ENCODE results near the gene HPCA.

HPCA gene

DNA sequence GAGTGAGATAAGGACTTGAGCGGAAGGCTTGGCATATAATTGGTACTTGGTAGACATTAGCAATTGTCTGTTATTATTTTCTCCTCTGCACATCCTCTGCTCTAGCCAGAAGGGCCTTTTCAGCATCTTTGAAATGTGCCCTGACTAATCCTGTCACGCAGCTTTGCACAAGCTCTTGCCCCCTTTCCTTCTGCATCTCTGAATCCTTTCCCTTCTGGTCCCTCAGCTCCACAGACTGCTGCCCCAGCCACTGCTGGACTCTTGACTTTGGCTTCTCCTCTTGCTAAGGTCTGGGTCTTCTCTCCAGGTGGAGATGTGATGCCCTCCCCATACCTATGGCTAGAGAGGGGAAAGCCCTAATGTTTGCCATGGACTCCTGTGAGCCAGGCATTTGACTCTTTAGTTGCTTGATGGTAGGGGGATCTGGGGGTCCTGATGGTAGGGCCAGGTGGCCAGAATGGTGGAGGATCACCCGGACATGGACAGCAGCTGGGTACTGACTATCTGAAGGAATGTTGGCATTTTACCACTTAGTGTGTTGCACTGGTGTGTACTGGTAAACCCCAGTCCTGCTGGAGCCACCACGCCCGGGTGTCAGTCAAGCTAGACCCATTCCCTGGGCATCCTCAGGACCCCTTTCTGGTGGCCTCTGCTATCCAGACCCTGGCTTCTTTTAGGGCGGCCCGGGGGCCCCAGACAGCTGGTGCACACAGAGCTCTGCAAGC, 4.4 kb downstream of the HPCA start:
- no peak for DNase-seq

DNA sequence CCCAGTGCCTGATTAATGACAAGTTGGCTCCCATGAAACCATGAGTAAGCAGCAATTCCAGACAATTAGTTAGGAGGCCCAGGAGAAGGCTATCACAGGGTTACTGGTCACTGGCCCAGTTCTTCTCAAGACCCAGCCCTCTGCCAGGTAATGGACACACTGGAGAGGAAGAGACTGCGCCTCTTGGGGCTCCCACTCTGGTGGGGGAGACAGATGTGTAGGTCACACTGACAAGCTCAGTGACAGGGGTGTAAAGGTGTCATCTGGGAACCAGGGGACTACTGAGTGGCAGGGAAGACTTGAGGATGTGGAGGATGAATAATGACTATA, 4.9 kb downstream of the HPCA start:
- no peak for DNase-seq

DNA sequence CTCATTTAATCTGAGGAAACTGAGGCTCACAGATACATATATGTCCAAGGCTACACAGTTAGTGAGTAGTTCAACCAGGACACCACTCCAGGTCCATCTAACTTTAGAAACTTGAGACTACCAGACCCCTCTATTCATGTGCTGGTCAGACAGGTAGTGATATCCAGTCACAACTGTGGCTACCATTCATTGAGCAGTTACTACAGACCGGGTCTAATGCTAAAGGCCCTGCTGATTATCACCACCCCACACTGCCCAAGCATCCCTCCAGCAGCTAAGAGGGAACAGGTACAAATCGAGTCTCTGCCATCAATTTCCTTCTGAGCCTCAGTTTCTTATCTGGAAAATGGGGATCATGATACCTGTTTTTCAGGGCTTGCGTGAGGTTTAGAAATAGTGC, 5.3 kb downstream of the HPCA start:
- DNase-seq = no peak

DNA sequence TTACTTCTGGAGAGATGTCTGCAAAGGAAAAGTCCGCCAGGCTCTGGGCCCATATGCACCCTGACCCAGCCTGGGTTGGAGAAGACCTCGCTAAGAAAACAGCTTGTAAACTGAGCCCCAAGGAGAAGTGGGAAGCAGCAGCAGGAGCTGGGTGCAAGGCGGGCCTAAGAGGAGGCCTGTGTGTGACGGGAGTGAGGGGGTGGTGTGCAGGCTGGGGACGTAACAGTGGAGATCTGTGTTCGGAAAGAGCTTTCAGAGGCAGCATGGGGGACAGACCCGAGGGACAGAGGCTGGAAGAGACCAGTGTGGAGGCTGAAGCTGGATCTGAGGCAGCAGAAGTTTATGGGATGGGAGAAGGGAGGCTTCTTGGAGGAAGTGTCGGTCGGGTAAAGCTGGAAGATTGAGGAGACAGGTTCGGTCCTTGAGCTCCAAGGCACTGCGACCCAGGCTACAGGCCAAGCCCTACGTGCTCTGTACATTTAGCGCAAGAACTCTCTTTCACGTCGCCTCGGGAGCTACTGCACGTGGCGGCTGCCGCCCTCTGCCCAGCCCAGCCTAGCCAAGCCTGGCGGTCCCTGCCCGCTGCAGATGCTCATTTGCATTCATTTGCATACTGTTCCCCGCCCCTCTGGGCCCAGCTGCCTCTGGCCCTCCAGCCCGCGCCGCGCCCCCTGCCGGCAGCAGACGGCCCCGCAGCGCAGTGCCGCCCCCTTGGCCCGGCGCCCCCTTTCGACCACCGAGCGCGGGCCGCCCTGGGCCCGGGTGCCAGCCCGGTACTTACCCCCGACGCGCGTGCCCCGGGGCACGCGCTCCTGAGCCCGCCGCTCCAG, 6.3 kb downstream of the HPCA start:
- DNase-seq = peak; percentile 40 to 65

DNA sequence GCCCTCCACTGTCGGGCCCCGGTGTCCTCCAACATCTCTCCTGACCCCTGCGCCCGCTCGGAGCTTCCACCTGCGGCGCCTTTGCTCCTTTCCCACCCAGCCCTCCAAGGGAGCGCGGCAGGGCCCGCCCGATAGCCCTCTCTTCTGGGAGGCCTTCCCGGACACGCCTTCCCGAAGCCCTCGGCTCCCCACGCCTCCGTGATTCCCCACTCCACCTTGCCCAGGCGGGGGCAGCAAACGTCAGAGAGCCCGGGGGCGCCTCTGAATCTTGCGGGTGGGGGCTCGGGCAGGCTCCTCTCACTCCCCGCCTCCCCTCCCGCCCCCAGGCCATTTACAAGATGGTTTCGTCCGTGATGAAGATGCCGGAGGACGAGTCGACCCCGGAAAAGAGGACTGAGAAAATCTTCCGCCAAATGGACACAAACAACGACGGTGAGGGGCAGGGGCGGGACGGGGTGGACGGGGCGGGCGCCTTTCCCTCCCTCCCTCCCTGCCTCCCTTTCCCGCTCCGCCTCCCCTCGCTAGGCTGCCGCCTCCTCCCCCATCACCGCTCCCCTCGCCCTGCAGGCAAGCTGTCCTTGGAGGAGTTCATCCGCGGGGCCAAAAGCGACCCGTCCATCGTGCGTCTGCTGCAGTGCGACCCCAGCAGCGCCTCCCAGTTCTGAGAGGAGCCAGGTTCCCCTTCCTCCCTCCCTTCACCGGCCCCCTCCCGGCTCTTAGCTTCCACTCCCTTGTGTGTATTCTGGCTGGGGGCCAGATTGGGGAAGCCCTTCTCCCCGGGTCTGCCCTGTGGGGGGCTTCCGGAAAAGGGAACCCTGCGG, 7.1 kb downstream of the HPCA start:
- no peak for DNase-seq

DNA sequence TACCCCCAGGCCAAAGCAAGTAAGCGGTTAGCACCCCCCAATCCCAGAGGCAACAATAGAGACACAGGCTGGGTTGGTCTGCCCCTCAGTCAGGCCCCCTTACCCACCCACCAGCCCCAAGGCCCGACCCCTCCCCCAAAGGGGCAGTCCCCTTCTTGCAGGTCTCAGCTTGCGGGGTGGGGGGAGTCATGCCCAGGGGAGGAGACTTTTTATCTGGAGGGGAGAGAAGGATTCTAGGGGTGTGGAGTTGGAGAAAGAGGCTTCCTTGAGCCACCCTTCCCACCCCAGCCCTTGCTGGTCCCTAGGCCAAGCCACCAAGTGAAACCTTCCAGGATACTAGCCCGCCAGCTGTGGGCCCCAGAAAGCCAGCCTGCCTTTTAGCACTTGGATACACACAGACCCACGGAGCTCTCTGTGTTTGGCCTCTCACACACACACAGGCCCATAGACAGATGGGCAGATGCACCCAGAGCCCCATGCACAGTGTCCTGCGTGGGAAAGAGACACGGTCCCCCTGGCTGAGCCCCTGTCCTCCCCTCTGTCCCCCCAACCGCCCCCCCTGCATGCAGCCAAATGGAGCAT, 7.8 kb downstream of the HPCA start:
- no peak for DNase-seq

DNA sequence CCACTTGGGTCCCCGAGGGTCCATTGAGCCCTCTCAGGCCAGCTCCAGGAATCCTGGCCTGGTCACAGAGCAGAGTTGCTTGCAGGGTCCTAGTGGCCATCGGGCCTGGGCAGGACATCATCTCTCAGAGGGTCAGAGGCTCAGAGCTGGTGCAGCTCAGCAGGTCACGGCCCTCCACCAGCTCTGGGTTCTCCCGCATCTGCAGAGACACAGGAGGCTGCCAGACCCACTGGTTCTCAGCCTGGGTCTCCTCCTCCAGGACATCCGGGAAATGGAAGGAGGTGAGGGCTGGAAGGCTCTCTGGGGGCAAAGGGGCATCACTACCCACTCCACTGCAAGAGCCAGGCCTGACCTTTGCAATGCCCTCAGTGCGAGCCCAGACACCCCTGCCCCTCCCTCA, 8.4 kb downstream of the HPCA start:
- no peak for DNase-seq

DNA sequence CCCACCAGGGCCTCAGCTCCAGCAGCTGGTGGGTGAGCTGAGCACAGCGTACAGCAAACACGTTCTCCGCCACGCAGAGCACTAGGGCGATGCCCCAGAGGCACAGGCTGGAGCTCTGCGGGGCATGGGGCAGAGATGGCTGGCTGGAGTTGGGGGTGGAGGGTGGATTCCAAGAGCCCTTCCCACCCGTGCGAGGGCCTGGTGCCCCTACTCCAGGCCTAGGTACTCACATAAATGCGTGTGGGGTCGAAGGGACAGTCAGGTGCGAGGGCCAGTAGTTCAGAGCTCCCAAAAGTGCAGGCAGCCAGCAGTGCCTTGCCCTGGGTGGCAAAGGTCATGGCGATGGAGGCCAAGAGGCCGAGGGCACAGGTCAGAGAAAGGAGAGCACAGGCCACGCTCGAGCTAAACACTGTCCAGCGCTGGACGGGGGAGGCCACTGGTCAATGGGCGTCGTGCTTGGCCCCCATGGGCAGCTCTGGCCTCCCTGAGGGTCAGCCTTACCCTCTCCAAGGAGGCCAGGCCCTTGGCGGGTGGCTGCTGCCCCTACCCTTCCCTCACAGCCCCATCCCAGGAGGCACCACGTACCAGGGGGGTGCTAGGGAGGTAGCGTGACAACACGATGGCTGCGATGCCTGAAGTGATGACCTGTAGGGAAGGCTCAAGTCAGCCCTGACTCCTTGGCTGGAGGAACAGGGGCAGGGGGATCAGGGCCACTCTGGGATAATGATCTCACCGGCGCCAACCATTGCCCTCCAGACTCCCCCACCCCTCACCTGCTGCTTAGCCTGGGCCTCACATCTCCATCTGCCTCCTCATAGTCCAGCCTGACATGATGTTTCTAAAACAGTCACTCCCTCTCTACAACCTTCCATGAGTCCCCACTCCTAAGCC, 9.3 kb downstream of the HPCA start:
- DNase-seq = no peak

DNA sequence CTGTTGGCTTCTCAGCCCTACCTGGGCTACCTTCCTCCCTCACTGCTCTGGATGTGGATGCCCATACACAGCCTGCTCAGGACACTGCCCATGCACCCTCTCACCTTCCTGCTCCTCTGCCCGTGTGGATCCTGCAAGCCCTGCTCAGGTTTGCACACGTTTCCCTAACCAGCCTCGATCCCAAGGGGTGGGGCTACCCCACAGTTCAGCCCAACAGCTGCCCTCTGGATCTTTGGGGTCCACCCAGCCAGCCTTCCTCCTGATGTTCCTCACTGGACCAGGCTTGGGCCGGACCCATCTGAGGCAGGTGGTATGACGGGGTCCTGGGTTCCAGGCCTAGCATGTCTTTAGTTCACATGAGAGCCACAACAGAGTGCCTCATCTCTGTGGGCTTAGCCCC, 10.2 kb downstream of the HPCA start:
- no peak for DNase-seq

DNA sequence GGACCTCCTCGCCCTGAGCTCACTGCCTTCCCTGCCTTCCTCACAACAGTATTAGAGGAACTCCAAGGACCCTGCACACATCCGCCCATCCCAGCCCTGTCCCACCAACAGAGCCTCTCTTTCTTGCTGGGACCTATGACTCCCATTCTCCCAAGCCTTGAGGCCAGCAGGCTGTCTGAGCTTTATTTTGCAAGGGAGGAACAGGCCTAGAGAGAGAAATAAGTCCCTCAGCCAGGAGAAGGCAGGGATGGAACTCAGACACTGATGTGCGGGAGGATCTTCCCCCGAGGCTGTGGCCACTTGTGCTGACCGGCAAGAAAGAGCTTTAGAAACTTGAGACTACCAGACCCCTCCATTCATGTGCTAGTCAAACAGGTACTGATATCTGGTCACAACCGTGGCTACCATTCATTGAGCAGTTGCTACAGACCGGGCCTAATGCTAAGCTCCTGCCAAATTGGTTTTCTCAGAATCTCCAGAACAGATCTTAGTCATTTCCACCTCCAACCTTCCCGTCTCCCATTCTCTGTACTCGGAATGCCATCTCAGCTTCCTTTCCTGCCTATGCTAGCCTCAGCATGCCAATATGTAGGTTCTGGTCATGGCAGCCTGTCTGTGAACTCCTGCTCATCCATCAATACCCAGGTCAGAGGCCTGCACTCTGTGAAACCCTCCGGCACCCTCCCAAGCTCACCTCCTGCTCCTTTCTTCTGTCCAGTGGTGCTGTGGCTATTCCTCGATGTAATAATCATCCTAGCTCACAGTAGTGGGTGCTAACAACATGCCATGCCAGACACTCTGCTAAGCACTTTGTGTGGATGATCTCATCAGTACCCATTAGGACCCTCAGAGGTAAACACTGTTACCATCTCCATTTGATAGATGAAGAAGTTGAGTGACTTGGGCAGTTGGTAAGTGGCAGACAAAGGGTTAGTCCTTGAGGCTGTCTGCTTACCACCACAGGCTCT, 11.1 kb downstream of the HPCA start:
- DNase-seq = no peak

DNA sequence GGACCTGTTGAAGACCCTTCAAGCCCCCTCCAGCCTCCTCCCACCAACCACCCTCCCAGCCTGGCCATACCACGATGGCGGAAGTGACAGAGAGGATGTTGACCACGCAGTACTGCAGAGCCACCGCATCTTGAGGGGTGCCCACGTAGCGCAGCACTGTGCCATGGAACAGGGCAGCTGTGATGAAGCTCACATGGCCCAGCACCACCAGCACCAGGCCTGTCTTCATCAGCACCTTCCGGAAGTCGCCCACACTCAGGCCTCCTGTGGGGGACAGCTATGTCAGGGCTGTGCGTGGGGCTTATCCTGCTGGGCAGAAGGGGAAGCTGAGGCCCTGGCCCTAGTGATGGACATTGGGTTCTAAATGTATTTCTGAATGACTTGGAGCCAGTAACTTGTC, 11.8 kb downstream of the HPCA start:
- no peak for DNase-seq

DNA sequence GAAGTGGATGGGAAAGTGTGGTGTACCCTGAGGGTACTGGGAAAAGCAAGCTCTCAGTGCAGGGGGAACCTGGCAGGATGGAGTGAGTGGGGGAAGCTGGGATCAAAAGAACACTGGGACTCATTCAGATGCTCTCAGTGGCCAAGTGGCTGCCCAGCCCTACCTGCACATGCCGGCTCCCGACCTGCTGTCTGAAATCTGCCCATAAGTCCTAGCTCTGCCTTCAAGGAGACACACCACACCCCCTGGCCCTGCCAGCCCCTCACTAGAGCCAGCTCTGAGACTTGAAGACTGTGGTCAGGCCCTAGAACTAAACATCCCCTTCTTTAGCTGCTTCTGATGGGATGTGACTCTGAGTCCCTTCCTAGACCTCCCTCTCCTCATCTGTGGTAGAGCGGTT, 12.7 kb downstream of the HPCA start:
- no peak for DNase-seq

DNA sequence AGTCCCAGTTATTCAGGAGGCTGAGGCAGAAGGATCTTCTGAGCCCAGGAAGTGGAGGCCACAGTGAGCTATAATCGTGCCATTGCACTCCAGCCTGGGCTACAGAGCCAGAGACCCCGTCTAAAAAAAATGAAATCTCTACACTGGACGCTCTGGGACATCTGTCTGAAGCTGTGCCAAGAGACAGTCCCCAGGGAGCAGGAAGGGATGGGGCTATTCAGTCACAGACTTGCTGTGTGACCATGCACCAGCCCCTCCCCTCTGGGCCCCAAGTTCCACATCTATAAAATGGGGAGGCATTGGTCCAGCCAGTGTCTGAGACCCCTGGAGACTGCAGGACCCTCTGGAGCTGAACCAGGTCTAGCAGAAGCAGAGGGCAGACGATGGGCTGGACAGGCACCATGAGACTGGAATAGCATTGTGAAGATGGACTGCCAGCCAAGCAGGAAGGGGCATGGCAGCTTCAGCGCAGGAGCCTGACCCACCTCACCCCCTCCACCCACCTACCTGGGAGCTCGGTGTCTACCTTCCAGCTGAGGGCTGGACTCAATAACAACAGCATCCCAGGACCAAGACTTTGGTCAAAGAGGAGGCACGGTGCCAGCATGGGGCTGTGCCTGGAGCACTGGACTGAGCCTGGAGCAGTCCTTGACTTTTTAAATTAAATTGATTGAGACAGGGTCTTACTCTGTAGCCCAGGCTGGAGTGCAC, 13.4 kb downstream of the HPCA start:
- DNase-seq = no peak

DNA sequence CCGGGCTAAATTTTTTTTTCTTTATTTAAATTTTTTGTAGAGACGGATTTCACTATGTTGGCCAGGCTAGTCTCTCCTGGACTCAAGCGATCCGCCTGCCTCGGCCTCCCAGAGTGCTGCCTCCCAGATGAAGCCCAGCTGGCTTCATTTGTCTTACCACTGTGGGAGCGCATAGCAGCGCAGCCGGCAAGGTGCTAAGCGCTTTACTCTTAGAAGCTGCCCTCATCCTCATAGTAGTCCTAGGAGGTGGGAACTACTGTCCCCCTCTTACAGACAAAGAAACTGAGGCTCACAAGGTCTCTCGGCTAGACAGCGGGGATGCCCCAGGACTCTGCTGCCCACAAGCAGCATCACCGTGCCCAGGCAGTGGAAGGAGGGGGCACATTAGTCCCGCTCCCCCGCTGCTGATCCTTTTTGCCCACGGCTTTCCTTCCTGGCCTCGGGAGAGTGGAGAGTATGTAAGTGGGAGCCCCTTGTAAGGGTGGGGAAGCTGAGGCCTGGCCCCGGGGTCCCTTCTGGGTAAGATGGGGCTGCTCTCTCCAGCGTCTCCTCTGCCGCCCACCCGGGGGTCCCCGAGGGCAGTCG, 14.2 kb downstream of the HPCA start:
- no peak for DNase-seq

DNA sequence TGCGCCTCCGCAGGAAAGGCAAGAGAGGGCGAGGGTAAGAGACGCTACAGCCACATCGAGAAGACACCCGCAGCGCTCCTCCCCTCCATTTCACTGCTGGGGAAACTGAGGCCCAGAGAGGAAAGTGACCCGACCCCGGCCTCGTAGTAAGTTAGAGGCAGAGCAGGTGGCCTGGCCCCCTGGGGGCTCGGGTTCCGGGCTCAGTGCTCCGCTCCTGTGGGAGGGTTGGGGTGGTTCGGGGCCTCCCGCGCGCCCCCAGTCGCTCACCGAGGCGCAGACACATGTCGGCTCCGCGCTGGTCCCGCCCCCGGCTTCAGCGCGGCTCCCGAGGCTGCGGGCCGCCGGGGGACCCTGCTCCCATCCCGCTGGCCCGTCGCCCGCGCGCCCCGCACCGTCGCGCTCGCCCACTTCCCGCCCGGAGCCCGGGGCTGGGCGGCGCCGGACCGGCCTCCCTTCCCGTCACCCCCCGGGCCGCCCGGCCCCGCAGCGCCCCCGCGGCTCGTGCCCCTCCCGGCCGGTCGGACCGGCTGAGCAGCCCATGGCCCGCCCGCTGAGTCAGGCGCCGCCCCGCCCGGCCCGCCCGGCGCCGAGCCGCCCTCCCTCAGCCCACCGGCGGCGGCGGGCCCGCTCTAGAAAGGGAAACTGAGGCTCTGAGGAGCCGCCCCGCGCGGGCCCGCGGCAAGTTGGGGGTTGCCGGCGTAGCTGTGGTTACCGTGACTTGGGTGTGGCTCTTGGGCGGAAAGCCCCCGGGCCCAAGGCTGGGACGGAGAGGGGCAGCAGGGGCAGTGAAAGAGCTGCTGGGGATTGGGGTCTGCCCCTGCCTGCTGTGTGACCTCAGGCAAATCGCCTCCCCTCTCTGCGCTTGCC, 14.9 kb downstream of the HPCA start, which contains the start of gene TMEM54:
TSS of gene TMEM54 (minus strand) at position 434 of the 867 bp plus-strand sequence. CDS start at position 283, 151 bp downstream.
- no peak for DNase-seq

DNA sequence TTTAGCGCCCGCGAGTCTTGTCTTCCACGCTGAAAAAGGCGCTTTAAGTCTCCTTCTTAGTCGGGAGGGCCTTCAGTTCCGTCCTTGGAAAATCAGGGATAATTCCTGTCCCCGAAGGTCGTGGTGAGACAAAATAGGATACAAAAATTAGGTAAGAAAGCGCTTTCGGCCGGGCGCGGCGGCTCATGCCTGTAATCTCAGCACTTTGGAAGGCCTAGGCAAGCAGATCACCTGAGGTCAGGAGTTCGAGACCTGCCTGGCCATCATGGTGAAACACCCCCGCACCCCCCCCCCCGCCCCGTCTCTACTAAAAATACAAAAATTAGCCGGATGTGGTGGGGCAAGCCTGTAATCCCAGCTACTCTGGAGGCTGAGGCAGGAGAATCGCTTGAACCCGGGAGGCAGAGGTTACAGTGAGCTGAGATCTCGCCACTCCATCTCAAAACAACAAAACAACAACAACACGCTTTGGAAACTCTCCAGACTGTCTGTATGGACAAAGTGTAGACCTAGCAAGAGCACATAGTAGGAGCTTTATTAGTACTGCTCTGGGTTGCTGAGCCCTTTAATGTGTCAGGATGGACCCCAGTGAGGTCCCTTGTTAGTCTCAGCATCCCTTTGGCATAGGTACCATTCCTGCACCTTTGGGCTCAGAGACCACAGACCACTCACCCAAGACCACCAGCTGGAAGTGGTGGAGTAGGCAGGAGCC, 15.7 kb downstream of the HPCA start:
- no peak for DNase-seq

DNA sequence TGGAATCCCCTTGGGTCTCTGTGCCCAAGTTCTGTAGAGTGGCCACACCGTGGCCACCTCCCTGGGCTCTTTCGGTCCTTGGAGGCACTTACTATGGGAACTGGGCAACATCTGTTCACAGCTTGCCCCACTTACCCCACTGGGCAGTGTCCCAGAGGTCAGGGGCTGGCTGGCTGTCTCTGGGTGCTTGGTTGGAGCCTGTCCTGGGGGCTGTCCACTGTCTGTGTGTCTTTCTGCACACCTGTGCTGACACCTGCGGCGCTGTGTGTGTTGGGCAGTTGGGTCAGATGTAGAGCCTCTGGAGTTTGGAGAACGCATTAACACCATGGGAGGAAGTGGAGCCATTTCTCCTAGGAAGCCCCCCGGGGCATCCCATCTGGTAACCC, 16.2 kb downstream of the HPCA start:
- no peak for DNase-seq

Measured in stimulated activated CD4-positive, alpha-beta T cell treated with anti-CD3 and anti-CD28 coated beads, Interleukin-2, amount 100 ng/mL, for 48 hours (primary cell).